GM12878 (cell line): Measurements from ENCODE around the gene ITPR2. TPM values are rescaled to one million over a fixed set of nuclear protein-coding genes. Genes with fewer than 3 reads are reported as not detected.

ENCODE experiments used
- ATAC-seq: fragments of 200-7000 bp; cut with Tn5 transposase; 3 replicates; pipeline ENCODE4 v1.9.1; 2020; ENCODE audit warnings: mild to moderate bottlenecking, moderate library complexity
- BruUV-seq: library from RNA; stranded (reverse); fragments of 400-500 nt; replicated peaks from 2 replicates; lab custom pipeline; 2021; lab: Mats Ljungman, UMichigan
- CTCF ChIA-PET: fragments of 300-600 bp; sonication (Branson Sonifier 250); formaldehyde crosslinking; extraction: SDS; loops from one replicate; lab custom pipeline; 2021; ENCODE audit warnings: inconsistent platforms; lab: Yijun Ruan, JAX
- POLR2A ChIA-PET: fragments of 350-600 bp; formaldehyde crosslinking; extraction: SDS; loops from one replicate; lab custom pipeline; 2021; ENCODE audit warnings: inconsistent platforms; lab: Charles Lee
- RAD21 ChIA-PET: fragments of 300-600 bp; sonication (Branson Sonifier 250); formaldehyde crosslinking; loops from one replicate; lab custom pipeline; 2023; ENCODE audit warnings: antibody characterized with exemption; ENCODE audit not compliant: unreplicated experiment; lab: Charles Lee
- SMC1A ChIA-PET: fragments of 300-600 bp; sonication (Branson Sonifier 250); formaldehyde crosslinking; loops from one replicate; lab custom pipeline; 2023; ENCODE audit not compliant: unreplicated experiment, uncharacterized antibody; lab: Charles Lee
- DNase-seq: peaks from one replicate; pipeline ENCODE4 v3.0.0-alpha.2; 2011; ENCODE audit warnings: low read depth, low spot score
- FAIRE-seq: peaks from 3 replicates; lab custom pipeline; 2011; peaks lifted over from hg19 to GRCh38; lab: Jason Lieb, UNC
- H2AFZ ChIP-seq: 2 replicates; pipeline ENCODE4 v1.6.0; 2011; ENCODE audit warnings: low read depth, low read length, control low read depth; ENCODE audit not compliant: control insufficient read depth
- H3K27ac ChIP-seq: 2 replicates; pipeline ENCODE4 v1.5.1; 2011; ENCODE audit warnings: control low read depth; ENCODE audit not compliant: control insufficient read depth, insufficient read depth
- H3K27me3 ChIP-seq, 2 experiments: replicated peaks in 1 of 2; 2 replicates each; pipeline versions ENCODE4 v1.6.0 to v1.6.1; 2011; ENCODE audit warnings: low read length in 1 of 2; ENCODE audit not compliant: control insufficient read depth in 2 of 2, insufficient read depth in 2 of 2
- H3K36me3 ChIP-seq, 2 experiments: 2 replicates each; pipeline ENCODE4 v1.5.1; 2011; ENCODE audit warnings: low read length in 1 of 2; ENCODE audit not compliant: control insufficient read depth in 2 of 2, insufficient read depth in 2 of 2
- H3K4me1 ChIP-seq: 2 replicates; pipeline ENCODE4 v1.6.1; 2011; ENCODE audit warnings: mild to moderate bottlenecking, low read length, moderate library complexity, mixed read lengths; ENCODE audit not compliant: control insufficient read depth, insufficient read depth
- H3K4me2 ChIP-seq: 2 replicates; pipeline ENCODE4 v1.6.0; 2011; ENCODE audit warnings: control low read depth; ENCODE audit not compliant: control insufficient read depth, insufficient read depth
- H3K4me3 ChIP-seq: fragments of 200-600 bp; sonication (generic); 2 replicates; pipeline ENCODE4 v1.5.1; 2016
- H3K79me2 ChIP-seq: 2 replicates; pipeline ENCODE4 v1.6.0; 2011; ENCODE audit warnings: low read length; ENCODE audit not compliant: control insufficient read depth, insufficient read depth
- H3K9ac ChIP-seq: 2 replicates; pipeline ENCODE4 v1.8.0; 2011; ENCODE audit warnings: low read length, control low read depth, mixed read lengths; ENCODE audit not compliant: control insufficient read depth, insufficient read depth
- H3K9me3 ChIP-seq: replicated peaks from 3 replicates; pipeline ENCODE4 v1.5.1; 2011; ENCODE audit warnings: mild to moderate bottlenecking, low read length; ENCODE audit not compliant: control insufficient read depth, insufficient read depth
- H4K20me1 ChIP-seq: 2 replicates; pipeline ENCODE4 v1.6.0; 2011; ENCODE audit not compliant: control insufficient read depth, insufficient read depth
- BCL11A ChIP-seq: IDR thresholded peaks from 2 replicates; pipeline ENCODE4 v1.6.1; 2011; ENCODE audit warnings: low read depth, low read length
- ESRRA ChIP-seq: IDR thresholded peaks from 2 replicates; pipeline ENCODE4 v1.6.1; 2012; ENCODE audit warnings: mild to moderate bottlenecking, low read length, improper control_type of control experiment
- NRF1 ChIP-seq: conservative IDR thresholded peaks from 2 replicates; pipeline ENCODE4 v1.6.1; 2011; ENCODE audit warnings: mild to moderate bottlenecking, low read depth, low read length, improper control_type of control experiment
- POLR2A ChIP-seq: IDR thresholded peaks from 2 replicates; pipeline ENCODE4 v1.6.1; 2011; ENCODE audit warnings: low read depth, mild to moderate bottlenecking, low read length
- SIX5 ChIP-seq: IDR thresholded peaks from 2 replicates; pipeline ENCODE4 v1.6.1; 2011; ENCODE audit warnings: mild to moderate bottlenecking, low read depth, low read length, moderate library complexity; ENCODE audit not compliant: severe bottlenecking
- WGBS: methylation state at CpG from one replicate; pipeline ENCODE4 v1.1.6; 2016; ENCODE audit warnings: low lambda C conversion rate; ENCODE audit not compliant: insufficient replicate concordance, insufficient coverage; ENCODE audit errors: missing lambda C conversion rate; 5-methylcytosine and 5-hydroxymethylcytosine counted together
- in situ Hi-C: fragments of 300-500 bp; cut with MboI; formaldehyde crosslinking; loops from 9 replicates; pipeline ENCODE4 v1.14.3; 2018; ENCODE audit warnings: mixed read lengths
- intact Hi-C: fragments of 100-400 bp; cut with micrococcal nuclease; formaldehyde crosslinking; loops from one replicate; pipeline ENCODE4 v1.14.2; 2022; ENCODE audit not compliant: unreplicated experiment
- polyA plus RNA-seq, 11 experiments: library from polyadenylated mRNA; depleted of rRNA in 4 of 11; unstranded in 6 of 11; stranded (reverse) in 5 of 11; fragments of >200 nt; fragmentation: Nextera tagmentation in 4 of 11; fragmentation: Illumina TruSeq in 1 of 11; extraction: Ambion mirVana in 4 of 11; extraction: Trizol in 1 of 11; gene quantifications; 1 replicate in 1 of 11; 2 replicates in 10 of 11; pipeline versions ENCODE4 v1.2.1 to v1.2.3, GENCODE V29; 2011 to 2016; ENCODE audit warnings: inconsistent platforms in 2 of 11, missing spikeins in 2 of 11, low read depth in 1 of 11
- total RNA-seq, 4 experiments: library from RNA; depleted of rRNA in 3 of 4; stranded (reverse); fragments of >200 nt in 3 of 4; fragmentation: Illumina TruSeq in 1 of 4; extraction: Trizol in 1 of 4; gene quantifications; 2 replicates each; pipeline versions ENCODE4 v1.2.1 to v1.2.3, GENCODE V29; 2013 to 2021
- TF ChIP-seq, protein P1 (sequence below): fragments of 450-650 bp; formaldehyde crosslinking; IDR thresholded peaks from 2 replicates; pipeline ENCODE4 v1.4.0; 2020; ENCODE audit warnings: mild to moderate bottlenecking, moderate library complexity

Gene ITPR2
- total and polyA plus RNA-seq, 10 of the 15 experiments (the other 5 are each of a cell fraction or from before 2014, with no cell fraction given): 7.5 to 76.2 (median 47.1) TPM

DNA sequence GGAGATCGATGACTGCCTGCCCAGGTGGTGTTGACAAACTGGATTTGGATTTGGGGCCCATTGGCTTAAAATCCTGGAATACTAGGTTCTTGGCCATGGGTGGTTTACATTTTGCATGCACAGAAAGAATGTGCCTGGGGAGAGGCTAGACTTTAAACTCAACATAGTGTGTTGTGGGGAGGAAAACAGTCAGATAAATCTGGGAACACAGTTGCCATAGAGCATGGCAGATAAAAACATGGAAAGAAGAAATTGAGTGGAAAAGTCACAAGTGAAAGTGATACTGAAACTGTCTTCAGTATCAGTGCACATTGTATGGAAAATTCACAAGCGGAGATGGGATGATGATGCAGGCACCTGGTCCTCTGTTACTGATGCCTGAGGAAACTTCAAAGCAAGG, 542.4 kb downstream of the ITPR2 start:
- DNase-seq: no peak
- WGBS: 86% methylated on average over 2 of the region's 2 CpGs
- H3K4me2 ChIP-seq: no peak overlapping the region
- H3K27me3 ChIP-seq: no peaks in the 10 kb centered on the region; a peak in 2 of 4 replicates
- H3K9ac ChIP-seq: no peak overlapping the region
- intact Hi-C loops: no loop called here
- H2AFZ ChIP-seq: no peak overlapping the region
- no peaks in the 10 kb centered on the region for H3K36me3 ChIP-seq
- TF ChIP-seq BCL11A (no peak), SIX5 (no peak), NRF1 (no peak), ESRRA (no peak), POLR2A (no peak)
- TF ChIP-seq, protein P1, sequence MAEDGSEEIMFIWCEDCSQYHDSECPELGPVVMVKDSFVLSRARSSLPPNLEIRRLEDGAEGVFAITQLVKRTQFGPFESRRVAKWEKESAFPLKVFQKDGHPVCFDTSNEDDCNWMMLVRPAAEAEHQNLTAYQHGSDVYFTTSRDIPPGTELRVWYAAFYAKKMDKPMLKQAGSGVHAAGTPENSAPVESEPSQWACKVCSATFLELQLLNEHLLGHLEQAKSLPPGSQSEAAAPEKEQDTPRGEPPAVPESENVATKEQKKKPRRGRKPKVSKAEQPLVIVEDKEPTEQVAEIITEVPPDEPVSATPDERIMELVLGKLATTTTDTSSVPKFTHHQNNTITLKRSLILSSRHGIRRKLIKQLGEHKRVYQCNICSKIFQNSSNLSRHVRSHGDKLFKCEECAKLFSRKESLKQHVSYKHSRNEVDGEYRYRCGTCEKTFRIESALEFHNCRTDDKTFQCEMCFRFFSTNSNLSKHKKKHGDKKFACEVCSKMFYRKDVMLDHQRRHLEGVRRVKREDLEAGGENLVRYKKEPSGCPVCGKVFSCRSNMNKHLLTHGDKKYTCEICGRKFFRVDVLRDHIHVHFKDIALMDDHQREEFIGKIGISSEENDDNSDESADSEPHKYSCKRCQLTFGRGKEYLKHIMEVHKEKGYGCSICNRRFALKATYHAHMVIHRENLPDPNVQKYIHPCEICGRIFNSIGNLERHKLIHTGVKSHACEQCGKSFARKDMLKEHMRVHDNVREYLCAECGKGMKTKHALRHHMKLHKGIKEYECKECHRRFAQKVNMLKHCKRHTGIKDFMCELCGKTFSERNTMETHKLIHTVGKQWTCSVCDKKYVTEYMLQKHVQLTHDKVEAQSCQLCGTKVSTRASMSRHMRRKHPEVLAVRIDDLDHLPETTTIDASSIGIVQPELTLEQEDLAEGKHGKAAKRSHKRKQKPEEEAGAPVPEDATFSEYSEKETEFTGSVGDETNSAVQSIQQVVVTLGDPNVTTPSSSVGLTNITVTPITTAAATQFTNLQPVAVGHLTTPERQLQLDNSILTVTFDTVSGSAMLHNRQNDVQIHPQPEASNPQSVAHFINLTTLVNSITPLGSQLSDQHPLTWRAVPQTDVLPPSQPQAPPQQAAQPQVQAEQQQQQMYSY (CRISPR knock-in tag): no peak
- TF ChIP-seq, all 136 proteins: peak for 0
- POLR2A ChIA-PET: interaction anchor here (1.0 to 1.5 kb wide), 2 partner anchors 14 to 15 kb away, joined by 3 read pairs; no protein-coding TSS in a partner anchor
- H3K4me1 ChIP-seq: no peaks in the 10 kb centered on the region
- no peaks in the 10 kb centered on the region for H3K9me3 ChIP-seq
- CTCF ChIA-PET: interaction anchor here (1.9 kb wide), 1 partner anchor 8 kb away, joined by 9 read pairs; no protein-coding TSS in a partner anchor
- H4K20me1 ChIP-seq: no peaks in the 10 kb centered on the region
- no peak overlapping the region for H3K4me3 ChIP-seq
- no peak overlapping the region for H3K27ac ChIP-seq
- SMC1A ChIA-PET: interaction anchor here (0.6 to 6.4 kb wide), 5 partner anchors 7 to 103 kb away, joined by 3 to 42 read pairs (median 4); no protein-coding TSS in a partner anchor
- ATAC-seq (no peak), FAIRE-seq (no peak)
- BruUV-seq: no TSS peak
- H3K79me2 ChIP-seq: no peaks in the 10 kb centered on the region
- in situ Hi-C loops: no loop called here
- RAD21 ChIA-PET: no interaction called here
